ENCODE data around the gene VSTM2L. TPM values are rescaled to one million over a fixed set of nuclear protein-coding genes. Genes with fewer than 3 reads are reported as not detected.

VSTM2L gene
- total and polyA plus RNA-seq, 2 donors (not counting 3 experiments of a cell fraction or from before 2014, with no cell fraction given): 0.18 TPM; not detected in 1

GRCh38 chr20:37926612-37927011, 23.7 kb downstream of the VSTM2L start:
- DNase-seq (ENCODE audit: low read depth, low spot score): no peak
- Histone ChIP-seq H4K20me1 (replicated peaks; ENCODE audit: control insufficient read depth, extremely low read depth, insufficient read depth, low read length) (no peaks in the 10 kb centered on the region), H2AFZ (ENCODE audit: low read depth, low read length) (no peak overlapping the region), H3K27ac (ENCODE audit: insufficient read depth, low read depth, low read length) (no peak overlapping the region), H3K79me2 (ENCODE audit: control insufficient read depth, insufficient read depth, low read length) (no peaks in the 10 kb centered on the region), H3K4me1 (ENCODE audit: control insufficient read depth, extremely low read depth, insufficient read depth, low read length) (no peaks in the 10 kb centered on the region), H3K9ac (replicated peaks; ENCODE audit: extremely low read depth, insufficient read depth, low read length) (no peak overlapping the region), H3K9me3 (replicated peaks; ENCODE audit: control insufficient read depth, insufficient read depth, low read length) (no peaks in the 10 kb centered on the region), H3K36me3 (ENCODE audit: control insufficient read depth in 2 of 2, extremely low read depth in 1 of 2, insufficient read depth in 2 of 2, low read length in 2 of 2) (no peaks in the 10 kb centered on the region), H3K9me1 (replicated peaks; ENCODE audit: control insufficient read depth, extremely low read depth, insufficient read depth, low read length) (no peaks in the 10 kb centered on the region), H3K4me3 (replicated peaks in 1 of 3; ENCODE audit: insufficient read depth in 1 of 3, low read depth in 1 of 3, low read length in 3 of 3) (no peak overlapping the region), H3K4me2 (ENCODE audit: insufficient read depth, low read length) (no peak overlapping the region), H3K27me3 (ENCODE audit: control insufficient read depth in 2 of 2, insufficient read depth in 2 of 2, low read length in 2 of 2) (peaks cover 3 to 6% of the 10 kb centered on the region in 2 experiments)
- FAIRE-seq: no peak
- intact Hi-C loops (cut with micrococcal nuclease): no loop called here
- dilution Hi-C loops (cut with MboI; ENCODE audit: extremely low pct_ligation_motif_present, low sequenced_read_pairs): no loop called here
- no TSS peak for BruUV-seq (replicated peaks)
- POLR2A ChIA-PET: no interaction called here
- TF ChIP-seq POLR2AphosphoS5 (IDR thresholded peaks at IDR 0.05; ENCODE audit: insufficient read depth, low read depth, low read length) (no peak), FOS (IDR thresholded peaks at IDR 0.05; ENCODE audit: borderline replicate concordance, insufficient read depth, low read length) (no peak), POLR2A (IDR thresholded peaks at IDR 0.05; ENCODE audit: low read depth, low read length) (no peak), EZH2 (IDR thresholded peaks at IDR 0.05; ENCODE audit: borderline replicate concordance, low read depth, low read length, severe bottlenecking) (no peak), CTCF (IDR thresholded peaks at IDR 0.05; ENCODE audit: extremely low read depth in 1 of 2, insufficient read depth in 1 of 2, low read depth in 1 of 2, low read length in 2 of 2) (no peak), MYC (IDR thresholded peaks at IDR 0.05; ENCODE audit: low read depth, low read length) (no peak), JUN (IDR thresholded peaks at IDR 0.05; ENCODE audit: borderline replicate concordance, insufficient read depth, insufficient read length, low read depth) (no peak), GATA2 (IDR thresholded peaks at IDR 0.05; ENCODE audit: insufficient read depth, insufficient read length, low read depth, low read length) (no peak)
- CTCF ChIA-PET: no interaction called here
